Activated CD4-positive, CD25-positive, alpha-beta regulatory T cell treated with anti-CD3 and anti-CD28 coated beads, Interleukin-2, amount 50 U/mL, for 16 hours (primary cell): Measurements from ENCODE around the gene SIAH3.

Source experiments
- DNase-seq: peaks from one replicate; pipeline ENCODE4 v3.0.0-alpha.2; 2020; ENCODE audit warnings: low read depth, low spot score

The SIAH3 gene

GRCh38 chr13:45823583-45823982 is 28.0 kb downstream of the SIAH3 start:
- no peak for DNase-seq

GRCh38 chr13:45821811-45822210 is 29.7 kb downstream of the SIAH3 start:
- no peak for DNase-seq

GRCh38 chr13:45820106-45820838 is 31.3 kb downstream of the SIAH3 start:
- no peak for DNase-seq

GRCh38 chr13:45817833-45818232 is 33.7 kb downstream of the SIAH3 start:
- DNase-seq: no peak

- no peak for DNase-seq
Measured at GRCh38 chr13:45816427-45816826, 35.1 kb downstream of the SIAH3 start.

- no peak for DNase-seq
Measured at GRCh38 chr13:45812695-45813372, 38.7 kb downstream of the SIAH3 start.

GRCh38 chr13:45811891-45812694 is 39.5 kb downstream of the SIAH3 start:
- DNase-seq: no peak

GRCh38 chr13:45809801-45810394 is 41.7 kb downstream of the SIAH3 start:
- DNase-seq: no peak

GRCh38 chr13:45808925-45809324 is 42.6 kb downstream of the SIAH3 start:
- DNase-seq: no peak

GRCh38 chr13:45807520-45808099 is 43.9 kb downstream of the SIAH3 start:
- DNase-seq: no peak

GRCh38 chr13:45800485-45800884 is 51.1 kb downstream of the SIAH3 start:
- no peak for DNase-seq

- DNase-seq: no peak
Measured at GRCh38 chr13:45799451-45799850, 52.1 kb downstream of the SIAH3 start.

- no peak for DNase-seq
Measured at GRCh38 chr13:45798851-45799250, 52.7 kb downstream of the SIAH3 start.

GRCh38 chr13:45796426-45797235 is 54.9 kb downstream of the SIAH3 start:
- DNase-seq: no peak

- DNase-seq: no peak
Measured at GRCh38 chr13:45792827-45793303, 58.7 kb downstream of the SIAH3 start.

GRCh38 chr13:45788011-45788410 is 63.5 kb downstream of the SIAH3 start:
- DNase-seq: no peak

- DNase-seq: no peak
Measured at GRCh38 chr13:45787346-45787745, 64.2 kb downstream of the SIAH3 start.

GRCh38 chr13:45786293-45786920 is 65.1 kb downstream of the SIAH3 start:
- DNase-seq: no peak

GRCh38 chr13:45784755-45785675 is 66.5 kb downstream of the SIAH3 start:
- DNase-seq: no peak
